ENCODE data around the gene YY1.
"Not testable (repeated sequence)": the region's sequence is repeated elsewhere in the genome, so short reads cannot be mapped to it uniquely, and the experiment has no call there.

The YY1 gene

GRCh38 chr14:100243020-100243419, 4.1 kb downstream of the YY1 start:
- no peak for DNase-seq (ENCODE audit: low read depth in 3 of 3)

- DNase-seq (ENCODE audit: low read depth in 3 of 3): no peak
These were observed 8.0 kb downstream of the YY1 start for GRCh38 chr14:100246809-100247428.

- no peak for DNase-seq (ENCODE audit: low read depth in 3 of 3)
These were observed 12.0 kb downstream of the YY1 start for GRCh38 chr14:100250732-100251465.

- no peak for DNase-seq (ENCODE audit: low read depth in 3 of 3)
These were observed 13.7 kb downstream of the YY1 start for GRCh38 chr14:100252684-100253083.

- DNase-seq (ENCODE audit: low read depth in 3 of 3): no peak
These were observed 17.5 kb downstream of the YY1 start for GRCh38 chr14:100256339-100256895.

GRCh38 chr14:100261621-100262020, 22.7 kb downstream of the YY1 start:
- DNase-seq (ENCODE audit: low read depth in 3 of 3): peak in 1 of 3 experiments; percentile 21

- no peak for DNase-seq (ENCODE audit: low read depth in 3 of 3)
These were observed 23.6 kb downstream of the YY1 start for GRCh38 chr14:100262545-100262944.

GRCh38 chr14:100263141-100263540, 24.2 kb downstream of the YY1 start:
- DNase-seq (ENCODE audit: low read depth in 3 of 3): no peak

- DNase-seq (ENCODE audit: low read depth in 3 of 3): no peak
These were observed 29.0 kb downstream of the YY1 start for GRCh38 chr14:100267990-100268389.

- no peak for DNase-seq (ENCODE audit: low read depth in 3 of 3)
These were observed 29.8 kb downstream of the YY1 start for GRCh38 chr14:100268591-100269207.

GRCh38 chr14:100271247-100271939, 32.4 kb downstream of the YY1 start:
- no peak for DNase-seq (ENCODE audit: low read depth in 3 of 3)

- no peak for DNase-seq (ENCODE audit: low read depth in 3 of 3)
These were observed 35.3 kb downstream of the YY1 start for GRCh38 chr14:100274250-100274649.

GRCh38 chr14:100275214-100275613, 36.3 kb downstream of the YY1 start:
- no peak for DNase-seq (ENCODE audit: low read depth in 3 of 3)

GRCh38 chr14:100278702-100279101, 39.8 kb downstream of the YY1 start:
- DNase-seq (ENCODE audit: low read depth in 3 of 3): no peak

- no peak for DNase-seq (ENCODE audit: low read depth in 3 of 3)
These were observed 40.2 kb downstream of the YY1 start for GRCh38 chr14:100279133-100279532.

GRCh38 chr14:100279563-100279962, 40.6 kb downstream of the YY1 start:
- no peak for DNase-seq (ENCODE audit: low read depth in 3 of 3)

- DNase-seq (ENCODE audit: low read depth in 3 of 3): no peak
These were observed 42.5 kb downstream of the YY1 start for GRCh38 chr14:100281286-100282082.

- DNase-seq (ENCODE audit: low read depth in 3 of 3): no peak
These were observed 43.1 kb downstream of the YY1 start for GRCh38 chr14:100282083-100282350.

- no peak for DNase-seq (ENCODE audit: low read depth in 3 of 3)
These were observed 43.9 kb downstream of the YY1 start for GRCh38 chr14:100282766-100283419.

GRCh38 chr14:100283436-100283835, 44.5 kb downstream of the YY1 start:
- not testable (repeated sequence) for DNase-seq (ENCODE audit: low read depth in 3 of 3)
